IMR-90 (cell line): ENCODE results near the gene NAB1. TPM values are rescaled to one million over a fixed set of nuclear protein-coding genes. Genes with fewer than 3 reads are reported as not detected.

Source experiments
- ATAC-seq: fragments of 200-7000 bp; cut with Tn5 transposase; 2 replicates; pipeline ENCODE4 v1.9.1; 2020; ENCODE audit warnings: low read depth, mild to moderate bottlenecking, moderate library complexity
- BruUV-seq: library from RNA; stranded (reverse); fragments of 400-500 nt; replicated peaks from 2 replicates; lab custom pipeline; 2021; lab: Mats Ljungman, UMichigan
- CTCF ChIA-PET: fragments of 300-600 bp; formaldehyde crosslinking; extraction: SDS; loops from one replicate; lab custom pipeline; 2021; ENCODE audit warnings: antibody characterized with exemption; lab: Yijun Ruan, JAX
- POLR2A ChIA-PET: fragments of 300-600 bp; sonication (Branson Sonifier 250); formaldehyde crosslinking; loops from one replicate; lab custom pipeline; 2022; ENCODE audit warnings: antibody characterized with exemption; ENCODE audit not compliant: unreplicated experiment; lab: Charles Lee
- DNase-seq: peaks from one replicate; pipeline ENCODE4 v3.0.0; 2013
- H2AFZ ChIP-seq: replicated peaks from 2 replicates; pipeline ENCODE3; 2013; ENCODE audit warnings: low read length, mild to moderate bottlenecking; ENCODE audit not compliant: poor library complexity
- H2AK5ac ChIP-seq: 2 replicates; pipeline ENCODE4 v1.6.1; 2013; ENCODE audit warnings: low read depth, low read length, inconsistent platforms
- H2AK9ac ChIP-seq: replicated peaks from 2 replicates; pipeline ENCODE3; 2013; ENCODE audit warnings: mild to moderate bottlenecking, low read depth, low read length, moderate library complexity; ENCODE audit not compliant: poor library complexity
- H2BK120ac ChIP-seq: 2 replicates; pipeline ENCODE4 v1.6.1; 2013; ENCODE audit warnings: low read depth, low read length, inconsistent platforms
- H2BK15ac ChIP-seq: 3 replicates; pipeline ENCODE4 v1.6.1; 2013; ENCODE audit warnings: low read depth, low read length, inconsistent platforms
- H2BK20ac ChIP-seq: 2 replicates; pipeline ENCODE4 v1.6.1; 2013; ENCODE audit warnings: low read depth, mild to moderate bottlenecking, inconsistent platforms, low read length, moderate library complexity
- H2BK5ac ChIP-seq: 2 replicates; pipeline ENCODE4 v1.6.1; 2013; ENCODE audit warnings: mild to moderate bottlenecking, low read depth, low read length, inconsistent platforms; ENCODE audit not compliant: poor library complexity, severe bottlenecking
- H3K14ac ChIP-seq: replicated peaks from 2 replicates; pipeline ENCODE4 v1.6.1; 2013; ENCODE audit warnings: low read depth, low read length, inconsistent platforms
- H3K18ac ChIP-seq: 2 replicates; pipeline ENCODE4 v1.6.1; 2013; ENCODE audit warnings: low read depth, low read length, control low read depth
- H3K23ac ChIP-seq: 2 replicates; pipeline ENCODE4 v1.6.1; 2013; ENCODE audit warnings: low read depth, low read length, inconsistent platforms
- H3K27ac ChIP-seq: 2 replicates; pipeline ENCODE4 v1.5.1; 2013; ENCODE audit warnings: mild to moderate bottlenecking, control low read depth, low read length; ENCODE audit not compliant: insufficient read depth
- H3K27me3 ChIP-seq: 2 replicates; pipeline ENCODE4 v1.6.1; 2013; ENCODE audit warnings: low read length; ENCODE audit not compliant: control insufficient read depth, insufficient read depth
- H3K36me3 ChIP-seq: 2 replicates; pipeline ENCODE4 v1.6.1; 2013; ENCODE audit warnings: low read length, mixed read lengths; ENCODE audit not compliant: control insufficient read depth, insufficient read depth
- H3K4ac ChIP-seq: 2 replicates; pipeline ENCODE4 v1.6.1; 2013; ENCODE audit warnings: low read depth, low read length, inconsistent platforms
- H3K4me1 ChIP-seq: 2 replicates; pipeline ENCODE4 v1.6.1; 2013; ENCODE audit warnings: low read length, mixed read lengths; ENCODE audit not compliant: control insufficient read depth, insufficient read depth
- H3K4me2 ChIP-seq: 2 replicates; pipeline ENCODE4 v1.6.1; 2013; ENCODE audit warnings: low read depth, mild to moderate bottlenecking, control low read depth, low read length, moderate library complexity
- H3K4me3 ChIP-seq: 2 replicates; pipeline ENCODE4 v1.5.1; 2013; ENCODE audit warnings: low read depth, mild to moderate bottlenecking, control low read depth, low read length, moderate library complexity; ENCODE audit not compliant: insufficient read depth
- H3K56ac ChIP-seq: 2 replicates; pipeline ENCODE4 v1.6.1; 2013; ENCODE audit warnings: low read length, inconsistent platforms; ENCODE audit not compliant: insufficient read depth; ENCODE audit errors: extremely low read depth
- H3K79me1 ChIP-seq, 2 experiments: 2 replicates each; pipeline ENCODE4 v1.6.1; 2013; ENCODE audit warnings: low read length in 2 of 2, inconsistent platforms in 1 of 2, low read depth in 1 of 2
- H3K9ac ChIP-seq: 2 replicates; pipeline ENCODE4 v1.6.1; 2013; ENCODE audit warnings: low read depth, low read length, control low read depth
- H3K9me1 ChIP-seq: 2 replicates; pipeline ENCODE4 v1.6.1; 2013; ENCODE audit warnings: low read length, inconsistent platforms; ENCODE audit not compliant: insufficient read depth
- H3K9me3 ChIP-seq: 2 replicates; pipeline ENCODE4 v1.6.1; 2013; ENCODE audit warnings: low read length; ENCODE audit not compliant: control insufficient read depth, insufficient read depth
- H4K20me1 ChIP-seq: 2 replicates; pipeline ENCODE4 v1.6.1; 2013; ENCODE audit warnings: low read length, inconsistent platforms; ENCODE audit not compliant: insufficient read depth
- H4K5ac ChIP-seq: 2 replicates; pipeline ENCODE4 v1.6.1; 2013; ENCODE audit warnings: mild to moderate bottlenecking, low read depth, low read length, control low read depth
- H4K8ac ChIP-seq, 2 experiments: 2 replicates each; pipeline ENCODE4 v1.6.1; 2013; ENCODE audit warnings: low read depth in 2 of 2, low read length in 2 of 2, control low read depth in 1 of 2, inconsistent platforms in 1 of 2
- H4K91ac ChIP-seq: 2 replicates; pipeline ENCODE4 v1.6.1; 2013; ENCODE audit warnings: low read depth, low read length, inconsistent platforms; ENCODE audit not compliant: insufficient read depth
- BHLHE40 ChIP-seq: fragments of 150-350 bp; IDR thresholded peaks from 2 replicates; pipeline ENCODE4 v1.6.1; 2016; ENCODE audit warnings: mild to moderate bottlenecking, low read depth, low read length
- CEBPB ChIP-seq: IDR thresholded peaks from 2 replicates; pipeline ENCODE4 v1.6.1; 2012; ENCODE audit warnings: low read depth, low read length, improper control_type of control experiment
- CHD1 ChIP-seq: IDR thresholded peaks from 2 replicates; pipeline ENCODE4 v1.6.1; 2012; ENCODE audit warnings: low read depth, low read length, improper control_type of control experiment
- FOS ChIP-seq: fragments of 150-350 bp; IDR thresholded peaks from 2 replicates; pipeline ENCODE4 v1.6.1; 2016; ENCODE audit warnings: low read depth, low read length
- MAZ ChIP-seq: IDR thresholded peaks from 2 replicates; pipeline ENCODE4 v1.6.1; 2012; ENCODE audit warnings: low read depth, mild to moderate bottlenecking, low read length, improper control_type of control experiment, moderate library complexity, borderline replicate concordance
- MXI1 ChIP-seq: IDR thresholded peaks from 2 replicates; pipeline ENCODE4 v1.6.1; 2012; ENCODE audit warnings: low read depth, mild to moderate bottlenecking, low read length, moderate library complexity, borderline replicate concordance
- RAD21 ChIP-seq: IDR thresholded peaks from 2 replicates; pipeline ENCODE4 v1.6.1; 2012; ENCODE audit warnings: low read length, improper control_type of control experiment
- RFX5 ChIP-seq: IDR thresholded peaks from 2 replicates; pipeline ENCODE4 v1.8.0; 2012; ENCODE audit warnings: low read depth, mild to moderate bottlenecking, low read length, moderate library complexity
- WGBS, 2 experiments: methylation state at CpG; one replicate each; pipeline versions ENCODE4 v1.1.5 to v1.1.7; 2013; ENCODE audit warnings: missing lambda C conversion rate in 2 of 2; ENCODE audit not compliant: insufficient read length in 1 of 2; ENCODE audit errors: extremely low coverage in 2 of 2; 5-methylcytosine and 5-hydroxymethylcytosine counted together
- dilution Hi-C: fragments of 300-500 bp; cut with HindIII; formaldehyde crosslinking; loops from one replicate; pipeline ENCODE4 v1.14.3; 2018; ENCODE audit warnings: low sequenced_read_pairs; ENCODE audit not compliant: unreplicated experiment
- in situ Hi-C: fragments of 300-500 bp; cut with MboI; formaldehyde crosslinking; loops from 3 replicates; pipeline ENCODE4 v1.14.3; 2019; ENCODE audit warnings: low sequenced_read_pairs, inconsistent platforms, mixed read lengths
- intact Hi-C: fragments of 100-400 bp; cut with micrococcal nuclease; formaldehyde crosslinking; loops from 2 replicates; pipeline ENCODE4 v1.10.0; 2022
- polyA plus RNA-seq, 3 experiments: library from polyadenylated mRNA; depleted of rRNA; stranded (reverse); fragments of >200 nt; gene quantifications; 2 replicates each; pipeline ENCODE4 v1.2.3, GENCODE V29; 2012; ENCODE audit warnings: low replicate concordance in 1 of 3
- total RNA-seq: library from RNA; depleted of rRNA; stranded (reverse); fragments of >200 nt; gene quantifications from 2 replicates; pipeline ENCODE4 v1.2.3, GENCODE V29; 2012
- TF ChIP-seq, protein P1 (sequence below): fragments of 150-350 bp; IDR thresholded peaks from 2 replicates; pipeline ENCODE4 v1.6.1; 2016; ENCODE audit warnings: low read depth, mild to moderate bottlenecking, low read length, moderate library complexity, borderline replicate concordance
- TF ChIP-seq, protein P2 (sequence below): fragments of 150-350 bp; IDR thresholded peaks from 2 replicates; pipeline ENCODE4 v1.6.1; 2017; ENCODE audit warnings: mild to moderate bottlenecking, antibody characterized with exemption, low read length, low read depth
- TF ChIP-seq, protein P3 (sequence below): conservative IDR thresholded peaks from 2 replicates; pipeline ENCODE4 v1.5.1; 2012; ENCODE audit warnings: mild to moderate bottlenecking, low read depth, low read length, improper control_type of control experiment

NAB1 gene
- total and polyA plus RNA-seq, 2 of the 4 experiments (the other 2 are of a cell fraction), result 11.9 to 31.2 TPM

GRCh38 chr2:190662754-190663153, 13.9 kb downstream of the NAB1 start:
- intact Hi-C loops (no loop called here), dilution Hi-C loops (no loop called here), in situ Hi-C loops (no loop called here)
- Histone ChIP-seq H4K91ac (no peak overlapping the region), H3K9ac (no peak overlapping the region), H2BK5ac (no peak overlapping the region), H3K36me3 (peaks cover 3% of the 10 kb centered on the region; the same call in 1 of the 2 replicates), H2BK20ac (no peak overlapping the region), H2AFZ (no peak overlapping the region), H3K4me3 (no peak overlapping the region), H3K56ac (no peak overlapping the region), H2BK120ac (no peak overlapping the region), H3K4me1 (peaks cover 5% of the 10 kb centered on the region; the same call in 1 of the 2 replicates), H2AK9ac (no peak overlapping the region), H3K27me3 (no peaks in the 10 kb centered on the region), H3K9me1 (peaks cover 4% of the 10 kb centered on the region; the same call in 1 of the 2 replicates), H4K20me1 (peaks cover 20% of the 10 kb centered on the region; the same call in 1 of the 2 replicates), H4K5ac (no peak overlapping the region), H3K18ac (no peak overlapping the region), H3K9me3 (no peaks in the 10 kb centered on the region), H2BK15ac (no peak overlapping the region), H2AK5ac (no peak overlapping the region), H3K4me2 (no peak overlapping the region), H3K14ac (no peak overlapping the region), H4K8ac (no peak overlapping the region), H3K4ac (no peak overlapping the region), H3K27ac (no peak overlapping the region), H3K79me1 (peaks cover 39 to 50% of the 10 kb centered on the region in 2 experiments), H3K23ac (no peak overlapping the region; the same call in 1 of the 2 replicates)
- POLR2A ChIA-PET, result no interaction called here
- CTCF ChIA-PET, result interaction anchor here (1.4 to 3.0 kb wide), 2 partner anchors 10 to 13 kb away, joined by 5 to 9 read pairs; no protein-coding TSS in a partner anchor
- WGBS, 2 experiments, result 67% methylated on average over 1 of the region's 3 CpGs; no CpG with 5 or more reads in 1 of the 2 experiments
- ATAC-seq (no peak), DNase-seq (no peak)
- BruUV-seq, result no TSS peak
- TF ChIP-seq, protein P1, sequence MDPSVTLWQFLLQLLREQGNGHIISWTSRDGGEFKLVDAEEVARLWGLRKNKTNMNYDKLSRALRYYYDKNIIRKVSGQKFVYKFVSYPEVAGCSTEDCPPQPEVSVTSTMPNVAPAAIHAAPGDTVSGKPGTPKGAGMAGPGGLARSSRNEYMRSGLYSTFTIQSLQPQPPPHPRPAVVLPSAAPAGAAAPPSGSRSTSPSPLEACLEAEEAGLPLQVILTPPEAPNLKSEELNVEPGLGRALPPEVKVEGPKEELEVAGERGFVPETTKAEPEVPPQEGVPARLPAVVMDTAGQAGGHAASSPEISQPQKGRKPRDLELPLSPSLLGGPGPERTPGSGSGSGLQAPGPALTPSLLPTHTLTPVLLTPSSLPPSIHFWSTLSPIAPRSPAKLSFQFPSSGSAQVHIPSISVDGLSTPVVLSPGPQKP, result no peak
- TF ChIP-seq CEBPB (no peak), FOS (no peak), RAD21 (no peak), MAZ (no peak), CHD1 (no peak), RFX5 (no peak), BHLHE40 (no peak), MXI1 (no peak)
- TF ChIP-seq, protein P2, sequence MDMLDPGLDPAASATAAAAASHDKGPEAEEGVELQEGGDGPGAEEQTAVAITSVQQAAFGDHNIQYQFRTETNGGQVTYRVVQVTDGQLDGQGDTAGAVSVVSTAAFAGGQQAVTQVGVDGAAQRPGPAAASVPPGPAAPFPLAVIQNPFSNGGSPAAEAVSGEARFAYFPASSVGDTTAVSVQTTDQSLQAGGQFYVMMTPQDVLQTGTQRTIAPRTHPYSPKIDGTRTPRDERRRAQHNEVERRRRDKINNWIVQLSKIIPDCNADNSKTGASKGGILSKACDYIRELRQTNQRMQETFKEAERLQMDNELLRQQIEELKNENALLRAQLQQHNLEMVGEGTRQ, result no peak
- TF ChIP-seq, protein P3, sequence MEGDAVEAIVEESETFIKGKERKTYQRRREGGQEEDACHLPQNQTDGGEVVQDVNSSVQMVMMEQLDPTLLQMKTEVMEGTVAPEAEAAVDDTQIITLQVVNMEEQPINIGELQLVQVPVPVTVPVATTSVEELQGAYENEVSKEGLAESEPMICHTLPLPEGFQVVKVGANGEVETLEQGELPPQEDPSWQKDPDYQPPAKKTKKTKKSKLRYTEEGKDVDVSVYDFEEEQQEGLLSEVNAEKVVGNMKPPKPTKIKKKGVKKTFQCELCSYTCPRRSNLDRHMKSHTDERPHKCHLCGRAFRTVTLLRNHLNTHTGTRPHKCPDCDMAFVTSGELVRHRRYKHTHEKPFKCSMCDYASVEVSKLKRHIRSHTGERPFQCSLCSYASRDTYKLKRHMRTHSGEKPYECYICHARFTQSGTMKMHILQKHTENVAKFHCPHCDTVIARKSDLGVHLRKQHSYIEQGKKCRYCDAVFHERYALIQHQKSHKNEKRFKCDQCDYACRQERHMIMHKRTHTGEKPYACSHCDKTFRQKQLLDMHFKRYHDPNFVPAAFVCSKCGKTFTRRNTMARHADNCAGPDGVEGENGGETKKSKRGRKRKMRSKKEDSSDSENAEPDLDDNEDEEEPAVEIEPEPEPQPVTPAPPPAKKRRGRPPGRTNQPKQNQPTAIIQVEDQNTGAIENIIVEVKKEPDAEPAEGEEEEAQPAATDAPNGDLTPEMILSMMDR, result no peak
